ENCODE measurements around the gene PLXNA3.

The PLXNA3 gene

DNA sequence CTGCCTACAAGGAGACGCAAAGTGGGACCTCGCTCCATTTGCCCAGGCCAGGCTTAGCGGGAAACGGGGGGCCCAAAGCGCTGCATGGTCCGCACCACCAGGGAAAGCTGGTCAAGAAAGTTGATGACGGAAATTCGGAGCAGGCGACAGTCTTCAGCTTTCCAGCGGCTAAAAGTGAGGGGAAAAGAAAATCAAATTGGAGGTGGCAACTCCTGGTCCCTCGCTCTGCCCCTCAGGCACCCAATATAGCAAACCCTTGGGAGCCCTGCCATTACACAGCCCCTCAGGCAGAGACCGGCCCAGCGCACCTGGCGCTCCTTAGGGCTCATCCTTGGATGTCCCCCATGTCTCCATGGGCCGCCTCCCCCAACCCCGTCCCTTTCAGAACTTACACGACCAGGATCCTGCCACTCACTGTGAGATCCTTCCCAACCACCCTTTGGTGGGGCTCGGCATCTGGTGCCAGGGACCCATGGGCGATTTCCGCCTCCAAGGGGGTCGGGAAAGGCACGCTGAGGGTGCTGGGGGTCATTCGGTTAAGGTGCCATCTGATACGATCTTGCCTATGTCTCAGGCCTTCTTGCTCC lies 19.9 kb downstream of the PLXNA3 start:
- DNase-seq: no peak

DNA sequence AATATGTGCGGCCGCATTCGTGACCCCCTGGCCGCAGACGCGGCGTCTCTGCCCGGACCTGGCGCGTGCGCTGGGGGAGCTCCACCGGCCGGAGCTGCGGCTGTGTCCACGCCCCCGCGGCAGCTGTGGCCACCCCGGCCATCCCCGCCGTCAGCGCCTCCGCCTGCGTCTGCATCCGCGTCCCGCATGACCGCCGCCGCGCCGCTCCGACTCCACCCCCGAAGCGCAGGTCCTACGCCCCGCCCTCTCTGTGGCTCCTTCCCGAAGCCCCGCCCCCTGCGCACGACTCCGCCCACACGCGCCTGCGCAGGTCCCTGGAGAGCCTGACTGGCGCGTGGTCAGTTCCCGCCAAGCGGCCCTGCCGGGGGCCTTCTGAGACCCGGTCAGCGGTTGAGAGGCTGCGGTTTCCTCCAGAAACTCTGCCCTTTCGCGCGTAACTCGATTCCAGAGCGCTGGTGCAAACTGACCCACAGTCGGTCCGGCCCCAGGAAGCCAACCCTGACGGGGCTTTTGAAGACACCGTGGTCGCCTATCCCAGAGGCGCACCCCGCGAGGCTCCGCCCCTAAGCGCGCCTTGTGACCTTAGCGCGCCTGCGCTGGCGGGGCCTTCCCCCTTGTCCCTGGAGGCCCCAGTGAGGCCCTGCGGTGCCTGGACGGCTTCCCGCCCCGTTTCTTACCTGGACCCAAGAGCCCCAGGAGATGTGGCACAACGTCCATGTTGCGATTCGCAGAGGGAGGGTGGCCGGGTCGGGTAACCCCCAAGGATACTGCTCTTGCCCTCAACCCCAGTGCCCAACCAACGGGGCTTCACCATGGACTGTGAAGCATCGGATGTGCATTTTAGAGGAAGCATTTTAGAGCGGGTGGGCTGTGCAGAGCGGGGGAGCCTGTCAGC lies 20.9 kb downstream of the PLXNA3 start, which contains the start of gene LAGE3:
Gene LAGE3, minus strand, starts transcription at position 554 of the 895 bp plus-strand sequence. Its CDS starts 366 bp downstream, at position 188.
- peak; percentile 22 to 93 (median 86) for DNase-seq

- DNase-seq: no peak
Observed at GRCh38 chrX:154481195-154481594, 23.1 kb downstream of the PLXNA3 start.

DNA sequence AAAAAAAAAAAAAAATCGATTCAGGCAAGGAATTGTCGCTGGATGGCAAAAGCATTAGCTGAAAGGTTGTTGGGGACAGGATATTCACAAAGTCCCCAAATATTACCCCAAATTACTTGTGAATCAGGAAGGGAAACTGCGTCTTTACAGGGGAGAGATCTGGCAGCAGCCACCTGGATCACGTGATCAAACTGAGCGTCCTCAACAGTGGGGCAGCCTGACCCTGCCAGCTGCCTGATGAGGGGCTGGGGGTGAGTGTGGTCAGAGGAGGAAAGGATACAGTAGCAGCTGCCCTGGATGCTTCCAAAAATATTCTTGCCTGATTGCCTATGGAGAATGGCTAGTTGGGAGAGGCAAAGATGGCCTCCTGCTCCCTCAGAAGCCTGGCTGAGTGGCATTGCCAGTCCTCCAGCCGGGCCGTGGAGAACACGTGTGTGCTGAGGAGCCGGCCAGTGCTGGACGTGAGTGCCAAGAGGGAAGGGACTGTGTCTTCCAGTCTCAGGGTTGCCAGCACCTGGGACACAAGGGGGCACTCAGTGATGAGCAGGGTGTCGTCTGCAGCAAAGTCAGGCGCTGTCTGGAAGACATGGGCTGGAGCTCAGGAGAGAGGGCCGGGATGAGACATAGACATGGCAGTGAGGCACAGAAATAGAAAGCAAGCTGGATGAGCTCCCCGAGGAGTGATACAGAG lies 24.0 kb downstream of the PLXNA3 start:
- DNase-seq: no peak

DNA sequence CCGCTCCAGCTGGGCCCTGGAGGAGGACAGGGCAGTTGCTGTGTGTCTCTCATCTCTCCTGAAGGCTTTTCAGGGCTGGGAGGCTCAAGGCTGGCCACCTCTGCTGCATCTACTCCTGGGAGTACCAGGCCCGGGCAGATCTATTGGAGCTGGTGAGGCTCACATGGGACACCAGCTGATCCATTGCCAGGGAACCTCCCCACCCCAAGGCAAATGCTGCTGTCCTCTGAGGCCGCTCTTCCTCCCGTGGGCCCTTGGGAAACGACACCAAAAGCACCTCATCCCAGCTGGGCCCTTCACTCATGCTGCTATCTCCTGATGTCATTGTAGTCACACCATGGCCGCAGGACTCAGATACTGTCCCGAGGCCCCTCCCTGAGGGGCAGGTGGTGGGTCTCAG lies 24.7 kb downstream of the PLXNA3 start:
- DNase-seq: no peak

- DNase-seq: no peak
Observed at GRCh38 chrX:154483325-154483724, 25.2 kb downstream of the PLXNA3 start.

- no peak for DNase-seq
Observed at GRCh38 chrX:154484255-154485149, 26.4 kb downstream of the PLXNA3 start.

- DNase-seq: peak in 1 of 58 donors; percentile 24
Observed at GRCh38 chrX:154485150-154486051, 27.3 kb downstream of the PLXNA3 start.

GRCh38 chrX:154486052-154486395 lies 27.9 kb downstream of the PLXNA3 start:
- DNase-seq: peak in 4 of 58 donors; percentile 26 to 35 (median 31)

DNA sequence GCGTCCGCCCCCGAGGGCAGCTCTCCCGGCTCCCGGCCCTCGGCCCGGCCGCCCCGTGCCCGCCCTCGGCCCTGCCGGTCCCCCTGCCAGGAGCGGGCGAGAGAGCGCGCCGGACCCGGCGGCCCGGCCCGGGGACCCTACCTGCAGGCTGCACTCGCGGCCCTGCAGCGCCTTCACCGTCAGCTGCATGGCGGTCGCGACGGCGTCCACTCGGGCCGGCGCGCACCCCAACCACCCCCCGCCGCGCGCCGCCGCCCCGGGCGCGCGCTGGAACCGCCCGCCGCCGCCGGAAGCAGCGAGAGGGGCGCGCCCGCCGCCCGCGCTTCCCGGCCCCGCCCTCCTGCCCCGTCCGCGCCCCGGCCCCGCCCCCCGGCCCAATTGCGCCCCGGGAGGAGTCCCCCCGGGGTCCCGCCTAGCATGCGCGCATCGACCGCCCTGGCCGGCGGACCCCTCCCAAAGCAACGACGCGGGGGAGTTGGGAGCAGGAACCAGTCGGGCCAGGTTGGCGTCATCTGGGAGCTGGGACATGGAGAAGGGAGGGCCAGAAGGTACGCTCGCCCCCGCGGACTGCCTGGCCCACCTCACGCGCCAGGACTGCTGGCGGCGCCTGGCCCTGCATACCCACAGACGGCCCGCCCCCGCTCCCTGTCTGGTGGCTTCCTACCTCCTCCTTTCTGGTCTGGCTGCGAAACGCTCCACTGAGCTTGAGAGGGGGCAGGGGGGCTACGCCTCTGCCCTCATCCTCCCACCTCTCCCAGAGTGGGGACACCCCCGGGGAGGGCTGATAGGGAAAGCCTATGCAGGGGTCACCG lies 28.5 kb downstream of the PLXNA3 start, which contains the start of gene UBL4A:
Gene UBL4A, minus strand, starts transcription at position 220 of the 812 bp plus-strand sequence. Its CDS starts 31 bp downstream, at position 189.
- DNase-seq: peak in 44 of 58 donors; percentile 2 to 63 (median 29)

DNA sequence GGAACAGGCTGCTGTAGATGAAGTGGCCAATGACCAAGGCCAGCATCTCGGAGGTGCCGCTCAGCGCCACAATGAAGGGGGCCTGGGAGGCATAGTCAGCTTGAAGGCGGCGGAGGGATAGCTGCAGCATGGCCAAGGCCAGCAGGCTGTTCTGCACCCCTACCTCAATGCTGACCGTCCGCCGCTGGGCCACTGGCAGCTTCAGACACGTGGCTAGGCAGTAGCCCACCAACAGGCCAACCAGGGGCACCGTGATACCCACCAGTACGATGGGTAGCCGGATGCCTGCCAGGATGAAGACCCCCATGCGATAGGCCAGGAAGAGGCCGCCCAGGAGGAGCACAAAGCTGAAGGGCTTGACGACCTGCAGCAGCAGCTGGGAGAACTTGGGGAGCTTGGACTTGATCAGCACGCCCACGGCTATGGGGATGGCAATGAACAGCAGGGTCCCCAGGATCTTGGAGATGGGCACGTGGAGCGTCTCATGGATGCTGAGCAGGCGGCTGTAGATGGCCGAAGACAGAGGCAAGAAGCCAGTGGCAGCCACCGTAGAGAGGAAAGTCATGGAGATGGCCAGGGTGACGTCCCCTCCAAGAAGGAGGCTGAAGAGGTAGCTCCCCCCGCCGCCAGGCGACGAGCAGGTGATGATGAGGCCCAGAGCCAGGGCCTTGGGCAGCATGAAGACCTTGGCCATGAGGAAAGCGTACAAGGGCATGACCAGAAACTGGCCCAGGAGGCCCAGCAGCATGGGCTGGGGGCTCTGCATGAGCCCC lies 29.6 kb downstream of the PLXNA3 start:
- DNase-seq: no peak

- no peak for DNase-seq
Observed at GRCh38 chrX:154488336-154489075, 30.4 kb downstream of the PLXNA3 start.

GRCh38 chrX:154489182-154489581 lies 31.1 kb downstream of the PLXNA3 start:
- DNase-seq: no peak

DNA sequence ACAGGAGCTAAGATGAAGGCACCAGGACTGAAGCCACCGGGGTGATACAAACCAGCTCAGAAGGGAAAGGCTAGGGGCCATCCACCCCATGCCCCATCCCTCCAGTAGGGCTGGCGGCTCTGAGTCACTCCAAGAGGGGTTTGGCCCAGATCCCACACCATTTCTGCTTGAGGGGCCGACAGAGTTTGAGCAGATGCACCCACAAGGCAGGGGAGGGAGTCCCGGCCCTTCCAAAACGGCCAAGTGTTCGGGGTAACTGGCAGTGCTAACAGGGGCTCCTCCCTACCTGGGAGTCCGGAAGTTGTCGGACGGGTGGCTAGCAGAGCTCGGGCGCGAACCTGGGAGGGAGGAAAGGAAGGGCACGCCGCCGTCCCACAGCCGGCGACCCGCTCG lies 31.9 kb downstream of the PLXNA3 start:
- DNase-seq: peak in 3 of 58 donors; percentile 6 to 35 (median 20)

DNA sequence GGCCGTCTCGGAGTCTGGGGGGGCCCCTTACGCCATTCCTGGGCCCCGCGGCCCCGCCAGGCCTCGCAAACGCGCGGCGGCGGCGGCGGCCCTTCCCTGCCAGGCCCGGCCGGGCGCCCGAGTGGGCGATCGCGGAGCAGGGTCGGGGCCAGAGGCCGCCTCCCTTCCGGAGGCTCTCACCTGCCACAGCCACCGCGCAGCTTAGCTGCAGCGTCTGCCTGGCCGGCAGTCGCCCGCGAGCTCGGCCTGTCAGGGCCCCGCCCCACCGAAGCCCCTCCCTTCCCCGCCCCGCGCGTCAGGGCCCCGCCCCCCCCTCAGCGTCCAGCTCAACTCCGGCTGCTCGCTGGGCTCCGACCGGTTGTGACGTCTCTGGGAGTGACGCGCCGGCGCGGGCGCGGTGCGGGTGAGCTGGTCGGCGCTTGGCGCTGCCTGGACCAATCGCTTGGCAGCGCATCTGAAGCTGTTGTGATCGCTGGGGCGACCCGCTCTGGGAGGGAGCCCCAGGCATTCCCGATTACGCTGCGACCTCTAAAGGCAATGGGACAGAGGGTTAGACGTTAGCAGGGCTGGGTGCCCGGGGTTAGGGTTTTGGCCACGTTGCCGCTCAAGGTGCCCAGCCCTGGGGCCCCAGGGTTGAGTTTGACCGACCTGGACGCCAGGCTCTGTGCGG lies 32.5 kb downstream of the PLXNA3 start, which contains the start of gene SLC10A3:
Gene SLC10A3, minus strand, starts transcription at position 216 of the 670 bp plus-strand sequence. CDS start 1,689 bp downstream, outside the sequence.
- DNase-seq: peak; percentile 25 to 95 (median 90)

DNA sequence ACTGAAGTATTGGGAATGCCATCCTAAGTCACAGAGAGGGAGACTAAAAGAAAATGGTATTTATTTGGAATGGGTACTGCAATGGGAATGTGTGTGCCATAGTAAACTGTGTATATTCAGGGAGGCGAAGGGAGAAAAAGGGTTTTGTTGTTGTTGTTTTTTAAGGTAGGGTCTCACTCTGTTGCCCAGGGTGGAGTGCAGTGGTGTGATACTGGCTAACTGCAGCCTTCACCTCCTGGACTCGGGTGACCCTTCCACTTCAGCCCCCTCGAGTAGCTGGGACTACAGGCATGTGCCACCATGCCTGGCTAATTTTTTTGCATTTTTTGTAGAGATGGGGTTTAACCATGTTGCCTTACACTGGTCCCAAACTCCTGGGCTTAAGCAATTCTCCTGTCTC lies 36.6 kb downstream of the PLXNA3 start:
- no peak for DNase-seq
